K562 (cell line): ENCODE measurements around the gene GRIA1. TPM values are rescaled to one million over a fixed set of nuclear protein-coding genes. Genes with fewer than 3 reads are reported as not detected.

Experiments used
- ATAC-seq: fragments of 200-7000 bp; cut with Tn5 transposase; 3 replicates; pipeline ENCODE4 v1.9.1; 2020; ENCODE audit warnings: moderate library complexity
- BruUV-seq: library from RNA; stranded (reverse); fragments of 400-500 nt; replicated peaks from 2 replicates; lab custom pipeline; 2021; lab: Mats Ljungman, UMichigan
- CTCF ChIA-PET: fragments of 300-600 bp; formaldehyde crosslinking; extraction: SDS; loops from one replicate; lab custom pipeline; 2021; ENCODE audit warnings: low intra/inter-chr PET ratio; lab: Yijun Ruan, JAX
- POLR2A ChIA-PET: fragments of 300-600, 350-650 bp; sonication (Branson Sonifier 250); formaldehyde crosslinking; extraction: SDS; loops from one replicate; lab custom pipeline; 2021; ENCODE audit warnings: antibody characterized with exemption, inconsistent platforms; lab: Yijun Ruan, JAX
- DNase-seq, 4 experiments: peaks; one replicate each; pipeline versions ENCODE4 v3.0.0 to v3.0.0-alpha.2; 2011 to 2018; ENCODE audit warnings: low spot score in 3 of 4, mixed read lengths in 3 of 4; ENCODE audit errors: extremely low read depth in 1 of 4
- FAIRE-seq: peaks from 2 replicates; lab custom pipeline; 2011; peaks lifted over from hg19 to GRCh38; lab: Jason Lieb, UNC
- H2AFZ ChIP-seq: 2 replicates; pipeline ENCODE4 v1.6.0; 2011; ENCODE audit warnings: low read depth, low read length, control low read depth, inconsistent platforms
- H3K27ac ChIP-seq: fragments of 200-600 bp; 3 replicates; pipeline ENCODE4 v1.8.0; 2011; ENCODE audit warnings: low read depth, mild to moderate bottlenecking, control low read depth, inconsistent platforms, low read length, moderate library complexity, mixed read lengths; ENCODE audit errors: extremely low read depth
- H3K27me3 ChIP-seq, 2 experiments: fragments of 300-600 bp in 1 of 2; 2 replicates in 1 of 2; 3 replicates in 1 of 2; pipeline versions ENCODE4 v1.6.0 to v1.8.0; 2011; ENCODE audit warnings: inconsistent platforms in 2 of 2, low read length in 2 of 2, mild to moderate bottlenecking in 1 of 2, mixed read lengths in 1 of 2, moderate library complexity in 1 of 2; ENCODE audit not compliant: control insufficient read depth in 2 of 2, insufficient read depth in 2 of 2
- H3K36me3 ChIP-seq: fragments of 300-600 bp; 3 replicates; pipeline ENCODE4 v1.8.0; 2011; ENCODE audit warnings: mild to moderate bottlenecking, low read length, inconsistent platforms; ENCODE audit not compliant: control insufficient read depth, insufficient read depth
- H3K4me1 ChIP-seq, 2 experiments: fragments of 200-600 bp in 1 of 2; replicated peaks in 1 of 2; 2 replicates in 1 of 2; 3 replicates in 1 of 2; pipeline versions ENCODE4 v1.5.1 to v1.8.0; 2011; ENCODE audit warnings: inconsistent platforms in 2 of 2, low read length in 2 of 2, mild to moderate bottlenecking in 1 of 2, mixed read lengths in 1 of 2, moderate library complexity in 1 of 2; ENCODE audit not compliant: control insufficient read depth in 2 of 2, insufficient read depth in 2 of 2
- H3K4me2 ChIP-seq: 2 replicates; pipeline ENCODE4 v1.6.1; 2011; ENCODE audit warnings: low read length, control low read depth, inconsistent platforms, mixed read lengths; ENCODE audit not compliant: insufficient read depth
- H3K4me3 ChIP-seq: fragments of 200-600 bp; sonication (generic), shearing (Covaris generic); 2 replicates; pipeline ENCODE4 v1.5.1; 2016; ENCODE audit warnings: control low read depth, inconsistent platforms
- H3K79me2 ChIP-seq: fragments of 200-600 bp; 3 replicates; pipeline ENCODE4 v1.8.0; 2011; ENCODE audit warnings: low read length, inconsistent platforms; ENCODE audit not compliant: control insufficient read depth, insufficient read depth
- H3K9ac ChIP-seq, 2 experiments: 2 replicates each; pipeline versions ENCODE4 v1.6.0 to v1.6.1; 2011; ENCODE audit warnings: low read depth in 2 of 2, low read length in 2 of 2, control low read depth in 1 of 2, inconsistent platforms in 1 of 2, mild to moderate bottlenecking in 1 of 2, mixed read lengths in 1 of 2; ENCODE audit not compliant: insufficient read depth in 1 of 2
- H3K9me1 ChIP-seq: one replicate; pipeline ENCODE4 v1.6.0; 2011; ENCODE audit warnings: inconsistent platforms, mild to moderate bottlenecking, low read length, moderate library complexity; ENCODE audit not compliant: control insufficient read depth, insufficient read depth
- H3K9me3 ChIP-seq: replicated peaks from 2 replicates; pipeline ENCODE4 v1.5.1; 2011; ENCODE audit warnings: low read depth, low read length, inconsistent platforms; ENCODE audit not compliant: control insufficient read depth, insufficient read depth
- H4K20me1 ChIP-seq: replicated peaks from 2 replicates; pipeline ENCODE4 v1.6.1; 2011; ENCODE audit warnings: low read length, inconsistent platforms, mixed read lengths; ENCODE audit not compliant: control insufficient read depth, insufficient read depth
- E2F6 ChIP-seq, 2 experiments: IDR thresholded peaks; 2 replicates each; pipeline ENCODE4 v1.6.1; 2011; ENCODE audit warnings: borderline replicate concordance in 1 of 2, control low read depth in 1 of 2, low read depth in 1 of 2, low read length in 1 of 2, mild to moderate bottlenecking in 1 of 2, mixed read lengths in 1 of 2, moderate library complexity in 1 of 2; ENCODE audit not compliant: insufficient read depth in 1 of 2, insufficient read length in 1 of 2, poor library complexity in 1 of 2, severe bottlenecking in 1 of 2; ENCODE audit errors: extremely low read depth in 1 of 2
- FOS ChIP-seq: IDR thresholded peaks from 3 replicates; pipeline ENCODE4 v1.6.1; 2011; ENCODE audit not compliant: insufficient read length; ENCODE audit errors: extremely low read depth
- GTF2F1 ChIP-seq: IDR thresholded peaks from 2 replicates; pipeline ENCODE4 v1.6.1; 2011; ENCODE audit warnings: low read depth, low read length, improper control_type of control experiment
- HEY1 ChIP-seq: fragments of 250-450 bp; sonication (Bioruptor Pico); IDR thresholded peaks from 2 replicates; pipeline ENCODE4 v1.5.0; 2020; ENCODE audit warnings: mild to moderate bottlenecking, moderate library complexity, borderline replicate concordance
- IFI16 ChIP-seq: fragments of 250-450 bp; sonication (Bioruptor Pico); IDR thresholded peaks from 2 replicates; pipeline ENCODE4 v2.1.2; 2022; ENCODE audit warnings: mild to moderate bottlenecking, inconsistent platforms
- PHB2 ChIP-seq: fragments of 450-650 bp; IDR thresholded peaks from 2 replicates; pipeline ENCODE4 v1.6.1; 2017; ENCODE audit warnings: low read depth
- PHF20 ChIP-seq: fragments of 450-650 bp; IDR thresholded peaks from 2 replicates; pipeline ENCODE4 v1.6.1; 2018; ENCODE audit not compliant: partially characterized antibody
- PYGO2 ChIP-seq: fragments of 450-650 bp; IDR thresholded peaks from 2 replicates; pipeline ENCODE4 v1.6.1; 2016; ENCODE audit warnings: mild to moderate bottlenecking, missing genetic modification characterization, moderate library complexity, missing compliant biosample characterization
- ZBTB17 ChIP-seq: fragments of 450-650 bp; formaldehyde crosslinking; IDR thresholded peaks from 2 replicates; pipeline ENCODE4 v1.4.0; 2020; ENCODE audit warnings: mild to moderate bottlenecking
- ZKSCAN3 ChIP-seq: fragments of 250-450 bp; sonication (Bioruptor Pico); IDR thresholded peaks from 2 replicates; pipeline ENCODE4 v1.4.0; 2020
- ZNF277 ChIP-seq: fragments of 250-450 bp; sonication (Bioruptor Pico); IDR thresholded peaks from 2 replicates; pipeline ENCODE4 v1.8.0; 2022; ENCODE audit warnings: inconsistent platforms, mild to moderate bottlenecking, moderate library complexity, borderline replicate concordance
- ZNF445 ChIP-seq: fragments of 250-450 bp; sonication (Bioruptor Pico); IDR thresholded peaks from 2 replicates; pipeline ENCODE4 v1.4.0; 2020; ENCODE audit warnings: low read depth, mild to moderate bottlenecking, moderate library complexity
- ZNF75A ChIP-seq: fragments of 450-650 bp; formaldehyde crosslinking; IDR thresholded peaks from 2 replicates; pipeline ENCODE4 v1.4.0; 2020; ENCODE audit warnings: mild to moderate bottlenecking
- WGBS: fragments of 100-300 bp; shearing (Covaris generic); methylation state at CpG from one replicate; pipeline ENCODE4 v1.1.6; 2016; ENCODE audit warnings: low coverage, mixed read lengths; ENCODE audit not compliant: insufficient coverage; ENCODE audit errors: missing lambda C conversion rate; 5-methylcytosine and 5-hydroxymethylcytosine counted together
- in situ Hi-C: fragments of 300-500 bp; cut with MboI; formaldehyde crosslinking; loops from 4 replicates; pipeline ENCODE4 v1.15.0; 2018; ENCODE audit warnings: inconsistent platforms, mixed read lengths
- intact Hi-C: fragments of 100-400 bp; cut with micrococcal nuclease; formaldehyde crosslinking; loops from 2 replicates; pipeline ENCODE4 v1.14.2; 2022
- polyA plus RNA-seq, 8 experiments: library from polyadenylated mRNA; depleted of rRNA in 4 of 8; stranded (reverse) in 5 of 8; unstranded in 3 of 8; fragments of >200 nt; fragmentation: Nextera tagmentation in 2 of 8; fragmentation: Illumina TruSeq in 1 of 8; extraction: Ambion mirVana in 2 of 8; extraction: Trizol in 1 of 8; gene quantifications; 2 replicates each; pipeline versions ENCODE4 v1.2.1 to v1.2.3, GENCODE V29; 2011 to 2014; ENCODE audit warnings: inconsistent platforms in 1 of 8, missing spikeins in 1 of 8
- total RNA-seq, 7 experiments: library from RNA; depleted of rRNA in 6 of 7; stranded (reverse); fragments of >200 nt in 6 of 7; fragmentation: Illumina TruSeq in 2 of 7; extraction: Trizol in 2 of 7; gene quantifications; 2 replicates each; pipeline versions ENCODE4 v1.2.1 to v1.2.3, GENCODE V29; 2011 to 2021; ENCODE audit warnings: low replicate concordance in 1 of 7

The GRIA1 gene
- total and polyA plus RNA-seq, 9 of the 15 experiments (the other 6 are each of a cell fraction or from before 2014, with no cell fraction given) = not detected

- TF ChIP-seq GTF2F1 = no peak
- no peak for TF ChIP-seq IFI16
These were observed 18.2 kb downstream of the GRIA1 start (continued) for GRCh38 chr5:153508700-153509099.

- intact Hi-C loops = no loop called here
- Histone ChIP-seq H3K9me1 (no peaks in the 10 kb centered on the region), H3K9me3 (no peaks in the 10 kb centered on the region), H3K36me3 (no peaks in the 10 kb centered on the region), H3K9ac (no peak overlapping the region), H2AFZ (no peak overlapping the region), H3K27ac (no peak overlapping the region), H3K4me2 (no peak overlapping the region), H3K4me3 (no peak overlapping the region), H3K4me1 (no peaks in the 10 kb centered on the region), H3K27me3 (no peaks in the 10 kb centered on the region), H4K20me1 (no peaks in the 10 kb centered on the region), H3K79me2 (no peaks in the 10 kb centered on the region)
- 0% methylated on average over 6 of the region's 6 CpGs for WGBS
- ATAC-seq (no peak), FAIRE-seq (no peak), DNase-seq (no peak)
- ChIA-PET POLR2A (no interaction called here), CTCF (no interaction called here)
- no peak for TF ChIP-seq E2F6 (IDR thresholded peaks at IDR 0.05; ENCODE audit: borderline replicate concordance in 1 of 2, extremely low read depth in 1 of 2, insufficient read depth in 1 of 2, insufficient read length in 1 of 2, low read depth in 1 of 2, low read length in 1 of 2, poor library complexity in 1 of 2, severe bottlenecking in 1 of 2)
- no peak for TF ChIP-seq ZNF277 (CRISPR knock-in tag)
- no peak for TF ChIP-seq ZNF75A (CRISPR knock-in tag)
- no peak for TF ChIP-seq ZKSCAN3
- TF ChIP-seq PYGO2 (tag) = no peak
- TF ChIP-seq FOS = no peak
- TF ChIP-seq PHF20 = no peak
- TF ChIP-seq PHB2 = no peak
- TF ChIP-seq HEY1 (CRISPR knock-in tag) = no peak
- TF ChIP-seq ZNF445 (CRISPR knock-in tag) = no peak
- no peak for TF ChIP-seq ZBTB17 (CRISPR knock-in tag)
- in situ Hi-C loops = no loop called here
- no TSS peak for BruUV-seq
These were observed 21.2 kb downstream of the GRIA1 start for GRCh38 chr5:153511622-153512021.
